ENCODE measurements around the gene GEMIN8. TPM values are rescaled to one million over a fixed set of nuclear protein-coding genes. Genes with fewer than 3 reads are reported as not detected.

The GEMIN8 gene
- total RNA-seq, 1 experiment from 2014 or later = 11.2 TPM

DNA sequence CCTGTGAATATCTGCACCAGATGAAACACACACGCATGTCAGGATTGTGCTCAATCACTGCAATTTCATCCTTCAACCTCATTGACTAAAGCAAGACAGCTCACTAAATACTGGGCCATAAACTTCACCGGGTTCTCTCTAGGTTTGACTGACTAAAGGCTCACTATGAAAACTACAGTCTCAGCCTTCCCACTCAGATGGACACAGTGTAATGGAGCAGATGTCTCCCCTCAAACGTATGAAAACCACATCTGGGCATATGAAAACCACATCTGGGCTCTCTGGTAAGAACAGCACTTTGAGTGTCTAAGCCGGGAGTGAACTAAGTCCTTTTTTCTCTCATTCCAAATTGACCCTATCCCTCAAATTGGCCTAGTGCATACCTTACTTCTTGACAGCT, 15.2 kb downstream of the GEMIN8 start:
- no peaks in the 10 kb centered on the region for H3K27me3 ChIP-seq (ENCODE audit: control insufficient read depth, insufficient read depth, low read length)
- POLR2A ChIA-PET = no interaction called here
- no peaks in the 10 kb centered on the region; the same call in 1 of the 2 replicates for H3K36me3 ChIP-seq (ENCODE audit: control insufficient read depth, insufficient read depth, low read length)
- BruUV-seq (replicated peaks) = no TSS peak
- in situ Hi-C loops (cut with HindIII; ENCODE audit: low pct_unique_long_range_greater_than_20kb, low sequenced_read_pairs) = no loop called here
- CTCF ChIA-PET = no interaction called here
- intact Hi-C loops (cut with micrococcal nuclease; ENCODE audit: unreplicated experiment) = no loop called here
- DNase-seq (ENCODE audit: low read depth, low spot score) (no peak), ATAC-seq (no peak)
- no peaks in the 10 kb centered on the region for H3K4me1 ChIP-seq (ENCODE audit: control insufficient read depth, insufficient read depth, low read length)
- no peaks in the 10 kb centered on the region for H3K9me3 ChIP-seq (ENCODE audit: control insufficient read depth, insufficient read depth, low read depth, low read length)
- TF ChIP-seq SIN3A (IDR thresholded peaks at IDR 0.05; ENCODE audit: borderline replicate concordance, insufficient read depth, low read depth, low read length) (no peak), POLR2AphosphoS5 (IDR thresholded peaks at IDR 0.05; ENCODE audit: low read depth, low read length) (no peak), TCF7L2 (IDR thresholded peaks at IDR 0.05; ENCODE audit: low read depth, low read length) (no peak)
- TF ChIP-seq, protein P1, sequence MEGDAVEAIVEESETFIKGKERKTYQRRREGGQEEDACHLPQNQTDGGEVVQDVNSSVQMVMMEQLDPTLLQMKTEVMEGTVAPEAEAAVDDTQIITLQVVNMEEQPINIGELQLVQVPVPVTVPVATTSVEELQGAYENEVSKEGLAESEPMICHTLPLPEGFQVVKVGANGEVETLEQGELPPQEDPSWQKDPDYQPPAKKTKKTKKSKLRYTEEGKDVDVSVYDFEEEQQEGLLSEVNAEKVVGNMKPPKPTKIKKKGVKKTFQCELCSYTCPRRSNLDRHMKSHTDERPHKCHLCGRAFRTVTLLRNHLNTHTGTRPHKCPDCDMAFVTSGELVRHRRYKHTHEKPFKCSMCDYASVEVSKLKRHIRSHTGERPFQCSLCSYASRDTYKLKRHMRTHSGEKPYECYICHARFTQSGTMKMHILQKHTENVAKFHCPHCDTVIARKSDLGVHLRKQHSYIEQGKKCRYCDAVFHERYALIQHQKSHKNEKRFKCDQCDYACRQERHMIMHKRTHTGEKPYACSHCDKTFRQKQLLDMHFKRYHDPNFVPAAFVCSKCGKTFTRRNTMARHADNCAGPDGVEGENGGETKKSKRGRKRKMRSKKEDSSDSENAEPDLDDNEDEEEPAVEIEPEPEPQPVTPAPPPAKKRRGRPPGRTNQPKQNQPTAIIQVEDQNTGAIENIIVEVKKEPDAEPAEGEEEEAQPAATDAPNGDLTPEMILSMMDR (IDR thresholded peaks at IDR 0.05) = no peak
- TF ChIP-seq, protein P2, sequence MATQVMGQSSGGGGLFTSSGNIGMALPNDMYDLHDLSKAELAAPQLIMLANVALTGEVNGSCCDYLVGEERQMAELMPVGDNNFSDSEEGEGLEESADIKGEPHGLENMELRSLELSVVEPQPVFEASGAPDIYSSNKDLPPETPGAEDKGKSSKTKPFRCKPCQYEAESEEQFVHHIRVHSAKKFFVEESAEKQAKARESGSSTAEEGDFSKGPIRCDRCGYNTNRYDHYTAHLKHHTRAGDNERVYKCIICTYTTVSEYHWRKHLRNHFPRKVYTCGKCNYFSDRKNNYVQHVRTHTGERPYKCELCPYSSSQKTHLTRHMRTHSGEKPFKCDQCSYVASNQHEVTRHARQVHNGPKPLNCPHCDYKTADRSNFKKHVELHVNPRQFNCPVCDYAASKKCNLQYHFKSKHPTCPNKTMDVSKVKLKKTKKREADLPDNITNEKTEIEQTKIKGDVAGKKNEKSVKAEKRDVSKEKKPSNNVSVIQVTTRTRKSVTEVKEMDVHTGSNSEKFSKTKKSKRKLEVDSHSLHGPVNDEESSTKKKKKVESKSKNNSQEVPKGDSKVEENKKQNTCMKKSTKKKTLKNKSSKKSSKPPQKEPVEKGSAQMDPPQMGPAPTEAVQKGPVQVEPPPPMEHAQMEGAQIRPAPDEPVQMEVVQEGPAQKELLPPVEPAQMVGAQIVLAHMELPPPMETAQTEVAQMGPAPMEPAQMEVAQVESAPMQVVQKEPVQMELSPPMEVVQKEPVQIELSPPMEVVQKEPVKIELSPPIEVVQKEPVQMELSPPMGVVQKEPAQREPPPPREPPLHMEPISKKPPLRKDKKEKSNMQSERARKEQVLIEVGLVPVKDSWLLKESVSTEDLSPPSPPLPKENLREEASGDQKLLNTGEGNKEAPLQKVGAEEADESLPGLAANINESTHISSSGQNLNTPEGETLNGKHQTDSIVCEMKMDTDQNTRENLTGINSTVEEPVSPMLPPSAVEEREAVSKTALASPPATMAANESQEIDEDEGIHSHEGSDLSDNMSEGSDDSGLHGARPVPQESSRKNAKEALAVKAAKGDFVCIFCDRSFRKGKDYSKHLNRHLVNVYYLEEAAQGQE (IDR thresholded peaks at IDR 0.05; ENCODE audit: insufficient read depth in 1 of 2, low read depth in 2 of 2, low read length in 1 of 2) = no peak
- no peak overlapping the region for H3K4me3 ChIP-seq (ENCODE audit: low read depth in 2 of 2, low read length in 2 of 2)
- no peak overlapping the region for H3K27ac ChIP-seq (ENCODE audit: low read length)

DNA sequence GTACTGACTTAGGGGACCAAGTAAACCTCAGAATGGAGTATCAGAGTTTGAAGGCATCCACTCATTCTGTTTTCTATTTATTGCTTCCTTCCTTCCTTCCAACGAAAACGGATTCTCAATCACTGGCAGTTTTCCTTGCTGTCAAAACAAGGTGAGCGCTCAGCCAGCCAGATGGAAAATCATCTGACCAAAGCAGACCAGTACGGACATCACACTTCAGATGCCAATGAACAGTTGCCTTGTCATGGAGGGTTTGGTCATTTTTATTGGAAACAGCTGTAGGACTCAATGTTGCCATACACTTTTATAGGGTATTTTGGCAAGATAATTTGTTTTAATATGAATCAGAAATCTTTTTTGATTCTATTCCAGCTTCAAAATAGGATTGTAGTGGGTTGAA, 16.6 kb downstream of the GEMIN8 start:
- H3K27me3 ChIP-seq (ENCODE audit: control insufficient read depth, insufficient read depth, low read length) = no peaks in the 10 kb centered on the region
- no peaks in the 10 kb centered on the region; the same call in 1 of the 2 replicates for H3K36me3 ChIP-seq (ENCODE audit: control insufficient read depth, insufficient read depth, low read length)
- H3K4me3 ChIP-seq (ENCODE audit: low read depth in 2 of 2, low read length in 2 of 2) = no peak overlapping the region
- no peak overlapping the region for H3K27ac ChIP-seq (ENCODE audit: low read length)
- intact Hi-C loops (cut with micrococcal nuclease; ENCODE audit: unreplicated experiment) = no loop called here
- ChIA-PET CTCF (no interaction called here), POLR2A (no interaction called here)
- no peak for DNase-seq (ENCODE audit: low read depth, low spot score)
- no TSS peak for BruUV-seq (replicated peaks)
- H3K4me1 ChIP-seq (ENCODE audit: control insufficient read depth, insufficient read depth, low read length) = no peaks in the 10 kb centered on the region
- TF ChIP-seq SIN3A (IDR thresholded peaks at IDR 0.05; ENCODE audit: borderline replicate concordance, insufficient read depth, low read depth, low read length) (no peak), TCF7L2 (IDR thresholded peaks at IDR 0.05; ENCODE audit: low read depth, low read length) (no peak), POLR2AphosphoS5 (IDR thresholded peaks at IDR 0.05; ENCODE audit: low read depth, low read length) (no peak)
- TF ChIP-seq, protein P2 (IDR thresholded peaks at IDR 0.05; ENCODE audit: insufficient read depth in 1 of 2, low read depth in 2 of 2, low read length in 1 of 2) = no peak
- TF ChIP-seq, protein P1 (IDR thresholded peaks at IDR 0.05) = no peak
- ATAC-seq = no peak
- in situ Hi-C loops (cut with HindIII; ENCODE audit: low pct_unique_long_range_greater_than_20kb, low sequenced_read_pairs) = no loop called here
- H3K9me3 ChIP-seq (ENCODE audit: control insufficient read depth, insufficient read depth, low read depth, low read length) = no peaks in the 10 kb centered on the region

Measured in Panc1 (cell line).